Vagina (tissue), 2 donors: ENCODE data around the gene DGKQ.

ENCODE experiments used
- POLR2A ChIP-seq, 2 donors: fragments of 450-650 bp; IDR thresholded peaks; one replicate each; pipeline ENCODE4 v1.6.1; 2017; ENCODE audit warnings: antibody characterized with exemption in 2 of 2, mild to moderate bottlenecking in 2 of 2, moderate library complexity in 2 of 2
- POLR2AphosphoS5 ChIP-seq, 2 donors: sonication (generic); formaldehyde crosslinking; IDR thresholded peaks; one replicate each; pipeline ENCODE4 v1.9.0; 2017; ENCODE audit warnings: antibody characterized with exemption in 2 of 2, mild to moderate bottlenecking in 2 of 2, low read depth in 1 of 2; ENCODE audit not compliant: insufficient read depth in 1 of 2
- TF ChIP-seq, protein P1 (sequence below), 3 experiments: fragments of 450-650 bp in 2 of 3; fragments of 200-600 bp in 1 of 3; sonication (generic) in 1 of 3; IDR thresholded peaks; one replicate each; pipeline ENCODE4 v1.5.1; 2017 to 2019; ENCODE audit warnings: antibody characterized with exemption in 3 of 3, mild to moderate bottlenecking in 2 of 3, moderate library complexity in 2 of 3

DNA sequence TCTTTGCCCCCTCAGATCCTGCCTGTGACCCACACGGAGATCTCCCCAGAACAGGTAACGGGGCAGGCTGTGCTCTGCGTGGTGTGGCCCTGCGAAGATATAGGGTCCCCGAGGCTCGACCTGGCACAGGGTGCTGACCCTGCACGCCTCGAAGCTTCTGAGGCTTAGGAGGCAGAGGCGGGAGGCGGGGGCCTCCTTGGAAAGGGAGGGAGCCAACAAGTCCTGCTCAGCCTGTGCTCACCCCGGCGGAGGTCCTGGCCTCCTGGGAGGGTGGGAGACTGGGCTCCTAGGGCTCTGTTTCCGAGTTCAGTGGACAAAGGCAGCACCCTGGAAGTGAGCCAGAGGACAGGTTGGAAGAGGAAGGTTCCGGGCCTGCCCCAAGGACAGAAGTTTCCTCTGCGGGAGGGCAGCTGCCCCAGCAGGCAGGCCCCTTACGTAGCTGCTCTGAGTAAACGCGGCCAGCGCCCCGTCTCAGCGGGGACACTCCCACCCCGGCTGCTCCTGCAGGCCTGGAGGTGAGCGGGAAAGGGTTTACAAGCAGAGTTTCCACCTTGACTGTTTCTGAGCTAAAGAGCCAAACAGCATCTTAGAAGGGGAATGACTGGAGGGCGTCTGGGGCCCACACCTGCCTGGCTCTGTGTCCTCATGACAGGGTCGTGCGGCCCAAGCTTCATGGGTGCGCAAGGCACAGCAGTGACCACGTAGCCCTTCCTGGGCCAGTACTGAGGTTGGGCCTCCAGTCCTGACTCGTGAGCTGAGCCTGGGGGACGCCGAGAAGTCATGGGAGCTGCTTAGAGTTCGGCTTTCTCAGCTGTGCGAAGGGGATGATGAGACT lies 25.1 kb downstream of the DGKQ start:
- TF ChIP-seq, protein P1, sequence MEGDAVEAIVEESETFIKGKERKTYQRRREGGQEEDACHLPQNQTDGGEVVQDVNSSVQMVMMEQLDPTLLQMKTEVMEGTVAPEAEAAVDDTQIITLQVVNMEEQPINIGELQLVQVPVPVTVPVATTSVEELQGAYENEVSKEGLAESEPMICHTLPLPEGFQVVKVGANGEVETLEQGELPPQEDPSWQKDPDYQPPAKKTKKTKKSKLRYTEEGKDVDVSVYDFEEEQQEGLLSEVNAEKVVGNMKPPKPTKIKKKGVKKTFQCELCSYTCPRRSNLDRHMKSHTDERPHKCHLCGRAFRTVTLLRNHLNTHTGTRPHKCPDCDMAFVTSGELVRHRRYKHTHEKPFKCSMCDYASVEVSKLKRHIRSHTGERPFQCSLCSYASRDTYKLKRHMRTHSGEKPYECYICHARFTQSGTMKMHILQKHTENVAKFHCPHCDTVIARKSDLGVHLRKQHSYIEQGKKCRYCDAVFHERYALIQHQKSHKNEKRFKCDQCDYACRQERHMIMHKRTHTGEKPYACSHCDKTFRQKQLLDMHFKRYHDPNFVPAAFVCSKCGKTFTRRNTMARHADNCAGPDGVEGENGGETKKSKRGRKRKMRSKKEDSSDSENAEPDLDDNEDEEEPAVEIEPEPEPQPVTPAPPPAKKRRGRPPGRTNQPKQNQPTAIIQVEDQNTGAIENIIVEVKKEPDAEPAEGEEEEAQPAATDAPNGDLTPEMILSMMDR (IDR thresholded peaks at IDR 0.05) = no peak
- no peak for TF ChIP-seq POLR2A (IDR thresholded peaks at IDR 0.05)
- TF ChIP-seq POLR2AphosphoS5 (IDR thresholded peaks at IDR 0.05; ENCODE audit: insufficient read depth in 1 of 2, low read depth in 1 of 2) = no peak
